Activated CD4-positive, alpha-beta T cell treated with anti-CD3 and anti-CD28 coated beads for 48 hours (primary cell): ENCODE measurements around the gene AGBL4.

Experiments
- DNase-seq: peaks from one replicate; pipeline ENCODE4 v3.0.0-alpha.2; 2020

Gene AGBL4

DNA sequence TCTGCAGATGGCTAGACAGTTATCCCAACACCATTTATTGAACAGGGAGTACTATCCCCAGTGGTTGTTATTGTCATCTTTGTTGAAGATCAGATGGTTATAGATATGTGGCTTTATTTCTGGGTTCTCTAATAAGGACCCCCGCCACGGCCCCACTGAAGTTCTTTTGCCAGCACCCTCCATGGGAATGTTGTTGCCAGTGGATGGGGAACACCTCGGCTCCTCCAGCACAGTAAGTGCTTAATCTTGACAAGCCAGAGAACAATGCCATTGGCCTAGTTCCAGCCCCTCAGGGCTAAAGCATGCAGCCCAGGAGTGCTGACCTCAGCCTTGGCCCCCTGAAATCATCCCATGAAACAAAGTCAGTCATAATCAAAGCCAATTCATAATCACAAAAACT is 337.6 kb downstream of the AGBL4 start:
- DNase-seq: no peak

DNA sequence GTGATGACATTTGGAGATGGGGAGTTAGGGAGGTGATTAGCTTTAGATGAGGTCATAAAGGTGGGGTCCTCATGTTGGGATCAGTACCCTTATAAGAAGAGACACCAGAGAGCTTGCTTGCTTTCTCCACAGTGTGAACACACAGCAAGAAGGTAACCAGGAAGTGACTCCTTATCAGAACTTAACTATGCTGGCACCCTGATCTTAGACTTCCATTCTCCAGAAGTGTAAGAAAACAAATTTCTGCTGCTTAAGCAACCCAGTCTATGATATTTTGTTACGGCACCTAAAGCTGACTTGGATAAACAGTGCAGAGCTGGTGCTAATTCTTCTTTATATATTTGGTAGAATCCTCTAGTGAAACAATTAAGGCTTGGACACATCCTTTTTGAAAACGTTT is 346.0 kb downstream of the AGBL4 start:
- no peak for DNase-seq

DNA sequence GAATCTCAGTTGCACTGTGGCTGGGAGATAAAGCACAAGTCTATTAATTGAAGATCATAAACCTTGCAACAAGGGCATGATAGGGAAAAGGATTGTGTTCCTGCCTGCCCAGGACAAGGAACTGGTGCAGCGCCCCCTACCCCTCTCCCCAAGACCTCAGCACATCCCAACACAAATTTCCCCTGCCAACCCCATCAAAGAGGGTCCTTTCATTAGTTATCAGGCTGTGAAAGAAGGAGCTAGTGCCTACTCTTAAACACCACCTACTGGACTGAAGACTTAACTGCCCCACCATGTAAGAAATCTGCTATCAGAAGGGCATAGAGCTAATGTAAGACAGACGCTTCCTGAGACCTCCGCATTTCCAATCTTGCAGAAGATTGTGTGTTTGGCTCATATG is 372.6 kb downstream of the AGBL4 start:
- DNase-seq: no peak

GRCh38 chr1:49630156-49630555 is 393.6 kb downstream of the AGBL4 start:
- DNase-seq: no peak

- no peak for DNase-seq
Observed at GRCh38 chr1:49627781-49628180, 396.0 kb downstream of the AGBL4 start.

DNA sequence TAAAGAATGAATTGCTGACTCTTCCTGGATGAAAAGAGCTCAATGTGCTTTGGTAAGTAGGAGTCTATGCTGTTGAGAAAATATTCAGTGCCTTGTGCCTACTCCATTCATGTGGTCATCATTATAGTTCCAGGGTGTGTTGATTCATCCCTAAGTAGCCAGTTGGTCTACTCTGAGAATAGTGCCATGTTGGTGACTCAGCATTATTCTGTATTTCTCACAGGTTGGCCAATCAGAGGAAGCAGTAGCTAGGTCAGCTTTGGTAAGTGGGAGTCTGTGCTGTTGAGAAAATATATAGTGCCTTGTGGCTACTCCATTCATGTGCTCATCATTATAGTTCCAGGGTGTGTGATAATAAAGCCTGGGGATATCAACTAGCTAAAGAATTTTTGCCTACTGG is 397.3 kb downstream of the AGBL4 start:
- no peak for DNase-seq

- no peak for DNase-seq
Observed at GRCh38 chr1:49622877-49623276, 400.9 kb downstream of the AGBL4 start.

- no peak for DNase-seq
Observed at GRCh38 chr1:49606082-49606481, 417.7 kb downstream of the AGBL4 start.

DNA sequence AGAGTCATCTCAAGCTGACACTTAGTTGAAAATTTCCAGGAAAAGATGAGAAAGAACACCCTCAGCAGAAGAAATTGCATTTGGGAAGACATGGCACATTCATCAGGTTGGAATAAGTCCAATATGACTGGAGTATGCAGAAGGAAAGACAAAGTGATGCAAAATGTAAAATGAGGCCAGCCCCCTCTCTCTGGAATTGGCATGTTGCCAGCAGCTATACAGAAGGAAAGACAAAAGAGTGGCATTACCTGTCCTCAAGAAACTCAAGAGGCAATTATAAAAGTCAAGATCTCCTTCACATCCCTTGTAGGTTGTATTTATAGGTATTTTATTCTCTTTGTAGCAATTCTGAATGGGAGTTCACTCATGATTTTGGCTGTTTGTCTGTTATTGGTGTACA is 426.3 kb downstream of the AGBL4 start:
- DNase-seq: no peak

- DNase-seq: no peak
Observed at GRCh38 chr1:49576327-49576901, 447.3 kb downstream of the AGBL4 start.

GRCh38 chr1:49556676-49557234 is 467.0 kb downstream of the AGBL4 start:
- DNase-seq: no peak

- DNase-seq: no peak
Observed at GRCh38 chr1:49552101-49552500, 471.7 kb downstream of the AGBL4 start.

- DNase-seq: no peak
Observed at GRCh38 chr1:49544615-49545014, 479.1 kb downstream of the AGBL4 start.

DNA sequence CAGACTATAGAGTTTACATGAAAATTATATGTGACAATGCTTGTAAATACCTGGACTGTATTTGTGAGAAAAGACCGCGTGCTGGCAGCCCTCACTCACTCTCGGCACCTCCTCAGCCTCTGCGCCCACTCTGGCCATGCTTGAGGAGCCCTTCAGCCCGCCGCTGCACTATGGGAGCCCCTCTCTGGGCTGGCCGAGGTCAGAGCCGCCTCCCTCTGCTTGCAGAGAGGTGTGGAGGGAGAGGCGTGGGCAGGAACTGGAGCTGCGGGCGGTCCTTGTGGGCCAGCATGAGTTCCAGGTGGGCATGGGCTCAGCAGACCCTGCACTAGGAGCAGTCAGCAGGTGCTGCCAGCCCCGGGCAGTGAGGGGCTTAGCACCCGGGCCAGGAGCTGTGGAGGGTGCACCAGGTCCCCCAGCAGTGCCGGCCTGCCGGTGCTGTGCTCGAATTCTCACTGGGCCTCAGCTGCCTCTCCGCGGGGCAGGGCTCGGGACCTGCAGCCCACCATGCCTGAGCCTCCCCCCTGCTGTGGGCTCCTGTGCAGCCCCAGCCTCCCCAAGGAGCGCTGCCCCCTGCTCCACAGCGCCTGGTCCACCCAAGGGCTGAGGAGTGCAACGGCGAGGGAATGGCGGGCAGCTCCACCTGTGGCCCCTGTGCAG is 482.5 kb downstream of the AGBL4 start:
- DNase-seq: no peak

GRCh38 chr1:49527606-49528305 is 496.0 kb downstream of the AGBL4 start:
- DNase-seq: no peak

DNA sequence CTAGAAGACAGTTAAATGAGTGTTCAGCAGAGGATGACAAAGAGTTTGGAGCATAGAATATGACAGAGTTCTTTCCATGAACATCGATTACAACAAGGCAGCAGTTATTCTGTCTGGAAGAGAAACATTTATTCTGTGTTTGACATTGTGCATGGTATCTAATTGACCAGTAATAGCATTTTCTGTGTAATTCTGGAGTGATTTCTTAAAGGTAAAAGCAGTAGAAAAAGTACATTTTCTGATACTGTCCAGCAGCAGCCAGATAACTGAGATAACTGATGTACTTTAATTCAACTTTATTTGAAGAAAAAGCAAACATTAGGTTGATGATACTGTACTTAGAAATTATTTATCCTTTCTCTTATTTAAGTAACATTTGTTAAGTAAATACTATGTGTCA is 497.1 kb downstream of the AGBL4 start:
- no peak for DNase-seq

GRCh38 chr1:49523764-49524163 is 500.0 kb downstream of the AGBL4 start:
- no peak for DNase-seq

- DNase-seq: no peak
Observed at GRCh38 chr1:49466961-49467360, 556.8 kb downstream of the AGBL4 start.

GRCh38 chr1:49465486-49466185 is 558.1 kb downstream of the AGBL4 start:
- no peak for DNase-seq

DNA sequence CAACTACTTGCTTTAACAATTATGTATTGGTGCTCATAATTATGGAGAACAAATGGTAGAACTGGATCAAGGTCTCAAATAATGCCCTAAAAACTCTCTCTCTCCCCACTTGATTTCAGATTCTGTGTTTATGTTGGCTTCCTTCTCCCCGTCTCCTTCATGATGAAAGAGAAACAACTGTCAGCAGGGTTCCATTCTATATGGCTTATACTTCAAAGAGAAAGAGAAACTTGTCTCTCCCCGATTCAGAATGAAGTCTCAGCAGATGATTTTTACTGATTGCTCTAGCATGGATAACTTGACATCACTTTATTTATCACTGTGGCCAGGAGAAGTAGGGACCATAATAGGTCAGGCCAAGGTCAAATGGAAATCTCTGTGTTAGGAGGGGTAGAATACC is 575.6 kb downstream of the AGBL4 start:
- no peak for DNase-seq

- DNase-seq: no peak
Observed at GRCh38 chr1:49436865-49437264, 586.9 kb downstream of the AGBL4 start.

DNA sequence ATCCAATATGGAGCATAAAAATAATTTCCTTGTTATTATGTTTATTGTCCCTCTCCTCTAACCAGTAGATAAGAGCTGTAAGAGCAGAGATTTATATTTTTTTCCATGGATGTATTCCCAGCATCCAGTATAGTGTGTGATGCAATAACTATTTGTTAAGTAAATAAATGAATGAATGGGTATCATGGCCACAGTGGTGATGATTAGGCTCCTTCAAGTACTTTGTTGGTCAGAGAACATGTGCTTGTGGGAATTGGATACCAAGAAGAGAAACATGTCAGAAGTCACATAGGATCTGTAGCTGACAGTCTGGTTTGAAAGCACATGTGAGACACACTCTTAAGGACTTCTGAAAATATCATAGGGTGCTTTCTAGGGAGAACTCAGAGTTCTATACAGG is 588.5 kb downstream of the AGBL4 start:
- DNase-seq: no peak

- no peak for DNase-seq
Observed at GRCh38 chr1:49424782-49425181, 599.0 kb downstream of the AGBL4 start.

DNA sequence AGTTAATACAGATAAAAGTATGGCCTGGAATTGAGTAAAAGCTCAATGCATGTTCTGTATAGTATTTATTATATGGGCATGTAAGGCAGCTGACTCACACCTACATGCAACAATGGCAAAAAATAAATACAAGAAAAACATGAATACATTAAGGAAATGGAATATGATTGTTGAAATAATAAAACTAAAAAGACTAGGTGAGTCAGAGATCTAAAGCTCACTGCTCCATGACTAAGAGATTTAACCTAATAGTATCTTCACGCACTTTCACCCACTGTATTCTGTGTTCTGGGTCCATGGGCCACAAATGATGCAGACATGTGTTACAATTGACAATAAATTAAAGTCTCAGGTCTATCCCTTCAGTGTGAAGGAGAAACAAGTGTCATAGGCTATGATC is 607.0 kb downstream of the AGBL4 start:
- DNase-seq: no peak
